CD4-positive, alpha-beta T cell treated with Interleukin-15 for 1 hour (primary cell): Measurements from ENCODE around the gene MIA2.
"Not testable (repeated sequence)": the region's sequence is repeated elsewhere in the genome, so short reads cannot be mapped to it uniquely, and the experiment has no call there.

Experiments
- DNase-seq: peaks from one replicate; pipeline ENCODE4 v3.0.0-alpha.2; 2020

MIA2 gene

GRCh38 chr14:39276005-39276404 lies 42.3 kb downstream of the MIA2 start:
- DNase-seq: no peak

GRCh38 chr14:39276579-39277114 lies 42.9 kb downstream of the MIA2 start:
- no peak for DNase-seq

- no peak for DNase-seq
Observed at GRCh38 chr14:39279515-39279914, 45.8 kb downstream of the MIA2 start.

DNA sequence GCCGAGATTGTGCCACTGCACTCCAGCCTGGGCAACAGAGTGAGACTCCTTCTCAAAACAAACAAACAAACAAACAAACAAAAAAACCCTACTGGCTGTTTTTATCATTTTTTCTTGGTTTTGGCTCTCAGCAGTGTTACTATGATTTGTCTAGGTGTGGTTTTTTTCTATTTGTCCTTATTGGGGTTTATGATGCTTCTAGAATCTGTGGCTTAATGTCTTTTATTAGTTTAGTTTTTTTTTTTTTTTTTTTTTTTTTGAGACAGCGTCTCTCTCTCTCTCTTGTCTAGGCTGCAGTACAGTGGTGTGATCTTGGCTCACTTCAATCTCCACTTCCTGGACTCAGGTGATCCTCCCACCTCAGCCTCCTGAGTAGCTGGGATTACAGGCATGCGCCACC lies 47.0 kb downstream of the MIA2 start:
- DNase-seq: not testable (repeated sequence)

- no peak for DNase-seq
Observed at GRCh38 chr14:39289523-39289922, 55.8 kb downstream of the MIA2 start.

GRCh38 chr14:39291701-39292100 lies 58.0 kb downstream of the MIA2 start:
- DNase-seq: no peak

- DNase-seq: no peak
Observed at GRCh38 chr14:39293629-39294028, 59.9 kb downstream of the MIA2 start.

GRCh38 chr14:39300389-39300788 lies 66.7 kb downstream of the MIA2 start:
- DNase-seq: not testable (repeated sequence)

DNA sequence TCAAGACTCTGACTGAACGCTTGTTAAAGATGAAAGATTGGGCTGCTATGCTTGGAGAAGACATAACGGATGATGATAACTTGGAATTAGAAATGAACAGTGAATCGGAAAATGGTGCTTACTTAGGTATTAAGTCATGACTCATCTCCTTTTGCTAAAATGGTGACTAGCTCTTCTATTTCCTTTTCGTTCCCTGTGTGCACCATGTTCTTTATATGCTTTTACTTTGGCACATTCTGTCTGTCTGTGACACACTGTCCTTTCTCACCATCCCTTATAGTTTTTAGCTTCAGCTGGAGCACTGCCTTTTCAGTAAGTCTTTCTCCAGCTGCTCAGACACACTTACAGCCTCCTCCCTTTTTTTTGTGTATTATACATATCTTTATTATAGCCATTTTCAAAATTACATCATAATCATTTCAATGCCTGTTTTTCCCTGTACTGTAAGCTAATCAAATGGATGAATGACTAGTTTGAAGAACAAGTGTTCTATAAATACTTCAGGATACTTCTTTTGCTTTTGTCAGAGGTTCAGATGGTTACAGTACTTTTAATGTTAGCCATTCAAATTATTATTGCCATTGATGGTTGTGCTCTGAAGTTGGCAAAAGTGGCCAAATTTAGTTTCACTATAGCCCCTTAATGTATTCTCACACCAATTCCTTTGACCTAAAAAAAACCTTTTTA lies 68.6 kb downstream of the MIA2 start:
- no peak for DNase-seq

DNA sequence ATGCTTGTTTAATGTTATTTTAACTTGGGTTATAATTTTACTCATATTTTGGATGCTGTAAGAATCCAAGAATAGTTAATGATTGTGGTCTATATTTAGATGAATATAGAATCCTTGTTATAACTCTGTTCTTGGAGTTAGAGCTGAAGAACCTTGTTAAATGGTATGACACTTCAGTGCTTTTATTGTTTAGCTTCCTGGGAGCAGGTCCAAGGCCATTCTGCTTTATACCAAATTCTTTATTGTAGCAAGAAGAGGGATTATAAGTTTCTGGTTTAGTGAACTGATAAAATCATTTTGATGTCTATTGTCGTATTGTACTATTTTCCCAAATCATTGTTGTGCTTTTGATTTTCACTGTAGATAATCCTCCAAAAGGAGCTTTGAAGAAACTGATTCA lies 69.4 kb downstream of the MIA2 start:
- DNase-seq: no peak

- DNase-seq: no peak
Observed at GRCh38 chr14:39307815-39308214, 74.1 kb downstream of the MIA2 start.

DNA sequence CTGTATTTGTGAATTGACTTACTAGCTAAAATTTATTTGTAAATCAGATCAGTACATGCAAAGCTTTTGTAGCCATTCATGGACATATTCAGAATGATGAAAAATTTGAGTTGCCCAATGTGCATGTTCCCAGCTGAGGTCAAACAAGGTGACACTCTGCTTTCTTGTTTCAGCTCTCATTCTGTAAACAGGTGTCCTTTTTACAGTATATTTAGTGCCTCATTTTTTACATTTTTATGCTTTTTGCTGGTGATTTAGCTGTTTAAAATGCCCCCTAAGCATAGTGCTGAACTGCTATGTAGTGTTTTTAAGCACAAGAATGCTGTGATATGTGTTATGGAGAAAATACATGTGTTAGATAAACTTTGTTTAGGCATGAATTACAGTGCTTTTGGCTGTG lies 76.3 kb downstream of the MIA2 start:
- no peak for DNase-seq

DNA sequence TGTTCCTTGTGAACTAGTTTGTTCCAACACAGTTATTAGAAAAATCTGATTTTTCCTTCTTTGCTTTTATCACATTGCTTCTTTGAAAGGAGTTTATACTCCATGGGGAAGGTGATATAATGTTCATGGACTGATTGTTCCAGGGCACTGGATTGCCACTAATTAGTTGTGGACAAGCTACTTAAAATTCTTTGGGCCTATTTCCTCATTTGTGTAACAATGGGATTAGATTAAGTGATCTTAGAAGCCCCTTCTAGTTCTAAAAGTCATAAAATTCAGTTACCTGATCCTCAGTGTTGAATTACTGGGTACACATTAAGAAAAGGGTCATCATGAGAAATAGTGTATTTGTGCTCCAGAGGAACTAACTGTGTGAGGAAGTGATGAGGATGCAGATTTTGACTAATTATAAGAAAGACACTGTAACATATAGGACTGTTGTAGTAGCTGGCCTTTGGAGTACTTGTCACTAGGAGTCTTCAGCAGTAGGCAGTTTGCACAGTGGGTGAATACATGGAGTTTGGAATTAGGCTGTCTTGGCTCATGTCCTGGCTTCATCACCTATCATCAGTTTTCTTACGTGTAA lies 82.2 kb downstream of the MIA2 start:
- DNase-seq: no peak

GRCh38 chr14:39316830-39317553 lies 83.3 kb downstream of the MIA2 start:
- DNase-seq: no peak

GRCh38 chr14:39318574-39318973 lies 84.9 kb downstream of the MIA2 start:
- no peak for DNase-seq

GRCh38 chr14:39319381-39319780 lies 85.7 kb downstream of the MIA2 start:
- DNase-seq: no peak

DNA sequence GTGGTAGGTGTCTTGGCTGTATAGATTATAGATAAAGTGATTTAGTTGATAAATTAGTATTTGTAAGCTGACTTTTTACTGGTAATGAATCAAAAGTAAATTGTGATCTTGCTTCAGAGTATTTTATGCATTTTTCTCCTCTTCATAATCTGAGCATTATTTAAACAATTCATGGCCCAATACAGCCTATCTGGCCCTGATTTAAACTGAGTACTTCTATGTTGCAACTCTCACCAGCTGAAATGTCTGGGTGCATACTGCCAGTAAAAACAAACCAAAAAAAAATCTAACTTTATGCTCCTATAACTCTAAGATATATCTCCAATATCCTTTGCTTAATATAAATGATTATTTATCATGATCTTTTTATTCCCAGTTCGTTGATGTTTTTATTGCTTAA lies 86.6 kb downstream of the MIA2 start:
- DNase-seq: no peak

GRCh38 chr14:39322807-39323206 lies 89.1 kb downstream of the MIA2 start:
- no peak for DNase-seq

DNA sequence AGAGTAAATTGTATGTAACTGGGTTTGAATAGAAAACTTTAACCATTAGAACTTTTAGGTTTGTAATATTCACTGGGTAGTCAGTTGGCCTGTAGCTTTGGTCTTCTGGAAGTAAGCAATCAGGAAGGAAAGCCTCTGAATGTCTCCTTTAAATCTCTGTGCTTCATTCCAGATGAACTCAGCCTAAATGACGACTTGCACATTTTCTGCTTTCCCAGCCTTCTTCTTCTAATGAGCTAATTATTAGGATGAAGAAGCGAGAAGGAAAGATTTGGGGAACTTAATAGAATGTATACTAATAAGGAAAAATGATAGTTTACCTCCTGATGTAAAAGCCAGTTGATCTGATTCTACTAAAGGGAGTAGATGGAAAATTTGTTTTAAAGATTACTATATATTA lies 90.4 kb downstream of the MIA2 start:
- DNase-seq: no peak

GRCh38 chr14:39339003-39339402 lies 105.3 kb downstream of the MIA2 start:
- DNase-seq: no peak

- not testable (repeated sequence) for DNase-seq
Observed at GRCh38 chr14:39341126-39341525, 107.4 kb downstream of the MIA2 start.

DNA sequence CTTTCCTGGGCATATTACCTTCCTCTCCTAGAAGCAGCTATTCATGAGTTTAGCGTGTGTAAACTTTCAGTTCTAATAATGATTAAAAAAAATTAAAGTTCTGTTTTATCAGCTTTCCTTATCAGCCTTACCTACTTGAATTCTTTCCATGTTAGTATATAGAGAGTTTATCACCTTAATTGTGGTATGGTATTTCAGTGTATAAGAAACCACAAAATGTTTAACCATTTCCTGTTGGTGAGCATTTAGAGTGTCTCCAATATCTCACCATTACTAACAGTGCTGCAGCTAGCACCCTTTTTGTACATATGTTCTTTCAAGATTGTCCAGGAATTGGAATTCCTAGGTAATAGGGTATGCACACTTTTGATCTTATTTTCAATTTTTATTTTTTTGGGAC lies 109.1 kb downstream of the MIA2 start:
- DNase-seq: no peak

DNA sequence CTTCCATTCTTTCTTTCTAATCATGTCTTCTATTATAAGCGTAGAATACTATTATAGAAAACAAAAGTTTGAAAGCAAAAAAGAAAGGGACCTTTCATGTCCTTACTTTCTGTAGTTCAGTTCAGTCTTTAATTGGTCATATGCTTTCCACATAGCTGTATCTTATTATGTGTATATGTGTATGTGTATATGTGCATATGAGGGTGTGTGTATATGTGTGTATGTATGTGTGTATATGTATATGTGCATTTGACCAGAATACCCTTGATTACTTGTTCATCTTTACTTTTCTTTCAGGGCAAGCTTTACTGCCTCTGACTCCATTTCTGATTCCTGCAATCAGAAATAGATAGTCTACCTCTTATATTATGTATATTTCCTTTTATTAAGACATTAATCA lies 109.9 kb downstream of the MIA2 start:
- DNase-seq: no peak

DNA sequence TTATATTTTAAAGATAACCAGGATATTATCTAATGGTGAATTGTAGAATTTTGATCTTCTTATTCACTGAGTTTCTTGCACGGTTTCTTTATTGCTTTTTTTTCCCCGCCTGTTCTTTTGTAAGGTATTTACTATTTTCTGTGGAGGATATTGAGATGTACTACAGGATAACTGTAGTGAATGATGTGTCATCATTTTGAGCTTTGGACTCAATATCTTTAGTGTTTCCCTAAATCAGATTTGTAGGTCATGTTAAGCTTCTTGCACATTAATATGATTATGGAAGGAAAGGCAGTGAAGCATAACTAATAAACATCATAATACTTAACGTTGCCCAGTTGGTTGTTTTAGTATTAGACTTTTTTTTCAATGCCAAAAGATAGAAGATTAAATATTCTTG lies 117.2 kb downstream of the MIA2 start:
- DNase-seq: no peak
